NOMO-1 (cell line): ENCODE measurements around the gene RASAL1.
"Not testable (repeated sequence)": the region's sequence is repeated elsewhere in the genome, so short reads cannot be mapped to it uniquely, and the experiment has no call there.

ENCODE experiments used
- DNase-seq, 2 experiments: peaks; one replicate each; lab custom pipeline; 2025; ENCODE audit not compliant: unreplicated experiment in 2 of 2; lab: John Stamatoyannopoulos, UW

The RASAL1 gene

GRCh38 chr12:113142173-113142885, 6.8 kb upstream of the RASAL1 start:
- DNase-seq, result peak; percentile 79 to 83

GRCh38 chr12:113141716-113142115, 6.2 kb upstream of the RASAL1 start:
- not testable (repeated sequence) for DNase-seq

- no peak for DNase-seq
These were observed 5.1 kb upstream of the RASAL1 start for GRCh38 chr12:113140706-113141105.

DNA sequence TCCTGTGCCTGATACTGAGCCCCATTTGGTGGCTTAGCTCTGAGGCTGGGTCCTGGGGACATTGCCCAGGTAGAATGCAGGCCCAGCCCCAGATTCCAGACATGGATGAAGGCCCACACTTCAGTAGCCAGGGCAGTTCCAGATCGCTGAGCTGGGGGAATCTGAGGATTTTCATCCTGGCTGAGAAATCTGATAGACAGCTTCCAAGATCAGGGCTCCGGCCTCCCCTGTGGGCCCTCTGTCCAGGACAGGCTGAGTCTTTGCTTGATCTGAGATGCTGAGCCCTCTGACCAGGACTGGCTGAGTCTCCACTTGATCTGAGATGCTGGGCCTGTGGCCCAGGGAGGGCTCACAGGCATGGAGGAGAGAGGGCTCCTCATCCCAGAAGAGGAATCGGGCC, 3.3 kb upstream of the RASAL1 start:
- DNase-seq, result no peak

DNA sequence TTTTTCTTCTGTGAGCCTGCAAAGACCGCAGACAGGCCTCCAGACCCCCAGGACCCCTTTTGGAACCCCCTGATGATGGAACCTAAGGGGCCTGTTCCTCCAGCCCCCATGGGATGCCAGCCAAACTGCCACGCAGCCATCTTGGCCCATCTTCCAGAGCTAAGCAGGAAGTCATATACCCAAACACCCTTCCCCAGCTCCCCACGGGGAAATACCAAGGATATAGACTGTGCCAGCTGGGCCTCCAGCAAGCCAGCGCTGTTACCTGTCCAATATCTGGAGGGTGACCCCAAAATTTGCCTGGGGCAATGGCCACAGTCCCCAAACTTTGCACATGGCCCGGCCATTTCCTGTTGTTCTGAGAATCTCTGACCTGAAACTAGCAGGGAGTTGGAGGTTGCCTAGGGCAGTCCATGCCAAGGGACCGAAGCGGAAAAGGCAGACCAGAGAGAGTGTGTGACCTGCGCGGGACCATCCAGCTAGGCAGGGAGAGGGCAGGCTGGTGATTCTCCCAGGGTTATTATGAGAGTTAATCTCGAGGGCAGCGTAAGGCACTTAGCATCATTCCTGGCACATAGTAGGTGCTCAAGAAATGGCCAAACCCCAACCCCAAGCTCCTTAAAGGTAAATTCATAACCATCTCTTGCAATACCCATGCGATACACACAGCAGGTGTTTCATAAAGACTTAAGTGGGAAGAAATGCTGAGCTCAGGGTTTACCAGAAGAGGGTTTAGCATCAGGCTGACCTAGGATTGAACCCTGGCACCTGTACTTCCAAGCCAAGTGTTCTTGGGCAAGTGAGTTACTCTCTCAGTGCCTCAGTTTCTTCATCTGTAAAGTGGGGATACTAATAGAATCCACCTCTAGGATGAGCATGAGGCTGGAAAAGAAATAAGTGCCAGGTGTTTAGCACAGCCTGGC, 2.6 kb upstream of the RASAL1 start:
- DNase-seq, result no peak

DNA sequence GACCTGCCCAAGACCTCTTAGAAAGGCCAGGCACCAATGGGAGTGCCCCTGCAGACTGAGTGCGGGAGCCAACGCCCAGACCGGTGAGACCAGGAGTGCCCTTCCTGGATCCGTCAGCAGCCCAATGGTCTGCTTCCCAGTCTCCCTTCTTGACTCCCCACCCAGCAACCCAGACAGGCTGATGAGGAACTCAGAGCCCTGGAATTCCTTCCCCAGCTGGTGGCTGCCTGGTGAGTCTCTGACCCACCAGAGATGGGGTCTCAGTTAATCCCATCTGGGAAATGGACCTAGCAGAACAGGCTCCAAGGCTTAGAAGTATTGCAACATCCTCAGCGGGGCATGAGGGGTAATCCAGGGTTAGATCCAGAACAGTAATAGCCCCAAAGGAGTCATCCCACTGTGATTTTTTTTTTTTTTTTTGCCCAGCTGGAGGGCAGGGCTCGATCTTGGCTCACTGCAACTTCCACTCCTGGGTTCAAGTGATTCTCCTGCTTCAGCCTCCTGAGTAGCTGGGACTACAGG, 1.5 kb upstream of the RASAL1 start:
- DNase-seq, result no peak

DNA sequence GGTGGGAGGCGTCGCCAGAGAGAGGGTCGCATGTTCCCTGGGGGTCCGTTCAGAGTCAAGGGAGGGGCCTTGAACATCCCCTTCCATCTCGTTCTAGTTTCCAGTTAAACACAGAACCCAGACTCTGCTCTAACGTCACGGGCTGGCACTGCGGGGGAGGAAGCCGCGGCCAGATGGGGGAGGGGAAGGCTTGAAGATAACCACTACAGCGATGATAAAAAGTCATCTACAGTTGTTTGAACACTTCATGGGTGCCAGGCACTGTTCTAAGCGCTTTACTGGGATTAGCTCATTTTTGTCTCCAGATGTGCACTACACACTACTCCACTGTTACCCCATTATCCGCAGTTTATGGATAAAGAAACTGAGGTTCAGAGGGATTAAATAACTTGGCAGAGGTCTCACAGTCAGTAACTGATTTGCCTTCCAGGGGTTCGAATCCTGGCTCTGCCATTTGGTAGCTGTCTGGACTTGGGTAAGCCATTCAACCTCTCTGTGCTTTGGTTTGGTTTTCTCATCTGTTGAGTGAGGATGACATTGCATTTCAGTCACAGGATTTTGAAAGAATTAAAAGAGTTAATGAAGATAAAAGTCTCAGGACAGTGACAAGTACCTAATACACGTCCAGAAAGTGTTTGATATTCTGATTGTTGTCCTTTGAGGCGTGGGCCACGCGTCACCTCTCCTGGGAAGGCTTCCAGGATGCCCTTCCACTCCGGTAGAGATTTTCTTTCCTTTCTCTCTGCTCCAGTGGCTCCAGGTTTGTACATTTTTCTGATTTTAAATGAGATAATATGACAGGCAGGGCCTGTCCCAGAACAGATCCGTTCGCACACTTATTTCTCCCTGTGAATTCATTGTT, 798 bp upstream of the RASAL1 start:
- peak in 1 of 2 experiments; percentile 7 for DNase-seq

DNA sequence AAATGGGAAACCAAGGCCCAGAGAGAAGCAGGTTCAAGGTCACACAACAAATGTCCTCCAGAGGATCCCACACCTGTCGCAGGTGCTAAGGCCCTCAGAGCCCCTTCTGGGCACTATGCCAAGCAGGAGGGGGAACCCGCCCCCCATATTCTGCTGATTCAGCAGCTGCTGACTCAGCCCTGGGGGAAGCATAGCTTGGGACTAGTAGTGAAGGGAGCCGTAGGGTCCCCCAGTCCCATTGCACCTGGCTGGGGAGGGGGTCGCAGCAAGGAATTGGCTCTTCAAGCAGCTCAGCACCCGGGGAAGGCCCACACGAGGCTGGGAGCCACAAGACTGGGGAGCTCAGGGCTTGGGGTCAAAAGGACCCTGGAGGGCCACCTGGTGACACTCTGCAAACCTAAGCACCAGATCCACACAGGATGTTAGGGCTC, 1.0 kb downstream of the RASAL1 start:
- DNase-seq, result no peak

DNA sequence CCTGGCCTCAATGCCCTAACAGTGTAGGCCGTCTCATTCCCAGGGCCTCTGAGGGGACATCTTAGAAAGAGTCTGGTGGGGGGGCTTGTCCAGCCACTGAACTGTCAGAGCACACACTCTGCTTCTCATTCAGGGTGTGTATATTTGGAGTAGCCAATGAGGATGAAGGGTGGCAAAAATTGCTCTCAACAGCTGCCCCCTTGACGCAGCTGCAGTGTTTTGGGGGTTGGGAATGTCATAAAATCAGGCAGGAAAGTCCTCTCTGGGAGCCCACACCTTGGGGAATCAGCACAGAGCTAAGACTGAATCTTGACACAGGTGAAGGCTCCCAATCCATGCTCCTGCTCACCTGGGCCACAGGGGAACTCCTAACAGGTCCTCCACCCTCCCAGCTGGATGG, 1.5 kb downstream of the RASAL1 start:
- no peak for DNase-seq

DNA sequence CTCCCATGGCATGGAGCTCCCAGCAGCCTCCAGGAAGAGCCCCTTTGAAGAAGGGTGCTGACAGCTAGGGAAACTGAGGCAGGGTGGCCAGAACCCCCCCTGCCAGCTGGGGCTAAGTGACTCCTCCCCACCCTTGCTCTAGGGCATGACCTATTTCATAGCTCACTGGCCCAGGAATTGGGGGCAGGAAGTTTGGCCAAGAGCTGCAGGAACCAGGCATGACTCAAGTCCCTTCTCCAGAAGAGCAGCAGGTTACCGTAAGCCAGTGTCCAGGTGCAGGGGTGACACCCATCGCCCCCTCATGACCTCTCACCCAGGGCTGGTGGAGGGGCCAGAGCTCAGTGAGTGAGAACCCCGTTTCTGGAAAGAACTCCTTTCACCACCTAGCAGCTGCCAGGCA, 1.9 kb downstream of the RASAL1 start:
- no peak for DNase-seq

DNA sequence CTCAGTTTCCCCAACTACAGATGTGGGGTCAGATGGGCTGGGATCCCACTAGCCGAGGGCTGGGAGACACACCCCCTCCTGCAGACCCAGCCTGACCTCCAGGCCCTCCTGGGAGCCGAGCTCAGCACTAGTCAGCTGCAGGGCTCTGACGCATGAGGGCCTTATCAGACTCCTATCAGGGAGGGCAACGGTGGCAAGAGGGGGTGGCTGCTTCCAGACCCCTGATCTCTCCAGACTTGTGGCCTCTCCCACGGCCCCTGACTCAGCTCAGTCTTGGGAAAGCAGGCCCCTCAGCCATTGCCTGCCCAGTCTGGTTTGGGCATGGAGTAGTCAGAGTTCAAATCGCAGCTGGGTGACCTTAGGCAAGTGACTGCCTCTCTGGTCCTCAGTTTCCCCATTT, 2.5 kb downstream of the RASAL1 start:
- no peak for DNase-seq

DNA sequence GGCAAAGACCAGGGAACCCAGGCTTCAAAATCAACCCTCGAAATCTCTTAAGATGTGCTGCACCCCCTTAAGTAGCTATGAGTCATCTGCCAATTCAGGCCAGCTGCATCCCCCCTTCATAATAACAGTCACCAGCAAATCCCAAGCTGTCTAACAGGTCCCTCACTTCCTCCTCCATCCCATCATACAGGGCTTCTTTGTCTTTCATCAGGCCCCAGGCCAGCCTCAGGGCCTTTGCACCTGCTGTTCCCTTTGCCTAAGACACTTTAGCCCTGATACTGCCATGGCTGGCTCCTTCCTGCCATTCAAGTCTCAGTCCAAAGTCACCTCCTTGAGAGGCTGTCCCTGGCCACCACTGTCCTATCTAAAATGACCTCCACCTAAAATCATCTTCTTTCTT, 4.0 kb downstream of the RASAL1 start:
- no peak for DNase-seq

GRCh38 chr12:113130457-113131135, 5.0 kb downstream of the RASAL1 start:
- no peak for DNase-seq

GRCh38 chr12:113129664-113130456, 5.7 kb downstream of the RASAL1 start:
- DNase-seq, result no peak

DNA sequence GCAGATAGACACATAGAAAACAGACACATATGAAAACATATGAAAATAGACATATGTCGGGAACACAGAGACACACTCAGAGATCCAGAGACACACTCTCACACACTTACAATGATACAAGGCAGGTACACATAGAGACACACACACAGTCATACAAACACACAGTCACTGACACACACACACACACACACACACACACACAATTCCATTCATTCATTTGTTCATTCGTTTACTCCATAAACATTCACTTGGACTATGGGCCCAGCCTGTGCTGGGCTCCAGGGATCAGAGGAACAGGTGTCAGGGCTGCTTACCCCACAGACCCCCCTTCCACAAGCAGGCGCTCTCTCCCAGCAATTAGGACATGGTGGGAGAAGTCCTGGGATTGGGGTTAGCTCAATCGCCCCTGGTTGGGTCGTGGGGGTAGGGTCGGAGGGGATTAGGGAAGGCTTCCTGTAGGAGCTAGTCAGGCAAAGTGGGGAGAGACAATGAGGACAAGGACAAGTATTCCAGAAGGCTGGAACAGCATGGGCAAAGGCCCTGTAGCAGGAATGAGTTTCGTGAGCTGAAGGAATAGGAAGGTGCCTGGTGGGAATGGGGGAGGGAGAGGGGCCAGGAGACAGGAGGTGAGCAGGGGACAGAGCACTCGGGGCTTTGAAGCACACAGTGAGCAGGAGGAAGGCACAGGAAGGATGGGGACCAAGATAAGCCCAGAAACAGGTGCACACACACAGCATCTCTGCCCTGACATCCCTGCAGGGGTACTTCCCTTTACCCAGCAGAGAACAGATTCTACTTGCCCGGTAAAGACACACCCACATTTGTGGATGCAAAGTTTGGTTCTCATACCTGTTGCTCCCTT, 6.5 kb downstream of the RASAL1 start:
- DNase-seq, result no peak

- no peak for DNase-seq
These were observed 7.8 kb downstream of the RASAL1 start for GRCh38 chr12:113127791-113128199.

- no peak for DNase-seq
These were observed 14.7 kb downstream of the RASAL1 start for GRCh38 chr12:113120670-113121370.
